ENCODE data around the gene NRK.
"Not testable (repeated sequence)": the region's sequence is repeated elsewhere in the genome, so short reads cannot be mapped to it uniquely, and the experiment has no call there.

Gene NRK

GRCh38 chrX:105822138-105823091 is at the start of gene NRK:
Gene NRK, plus strand, starts transcription at chrX:105822539. Its CDS starts 307 bp downstream, at chrX:105822846.
- in situ Hi-C loops (cut with MboI; ENCODE audit: low sequenced_read_pairs): no loop called here

GRCh38 chrX:105773801-105774200 is 48.5 kb upstream of the NRK start:
- in situ Hi-C loops (cut with MboI; ENCODE audit: low sequenced_read_pairs): no loop called here

- in situ Hi-C loops (cut with MboI; ENCODE audit: low sequenced_read_pairs): no loop called here
These were observed 46.7 kb upstream of the NRK start for GRCh38 chrX:105775679-105776078.

- in situ Hi-C loops (cut with MboI; ENCODE audit: low sequenced_read_pairs): no loop called here
These were observed 40.5 kb upstream of the NRK start for GRCh38 chrX:105781804-105782203.

GRCh38 chrX:105796877-105797276 is 25.5 kb upstream of the NRK start:
- in situ Hi-C loops (cut with MboI; ENCODE audit: low sequenced_read_pairs): not testable (repeated sequence)

GRCh38 chrX:105803891-105804290 is 18.4 kb upstream of the NRK start:
- in situ Hi-C loops (cut with MboI; ENCODE audit: low sequenced_read_pairs): no loop called here

GRCh38 chrX:105805655-105806054 is 16.7 kb upstream of the NRK start:
- in situ Hi-C loops (cut with MboI; ENCODE audit: low sequenced_read_pairs): not testable (repeated sequence)

- in situ Hi-C loops (cut with MboI; ENCODE audit: low sequenced_read_pairs): no loop called here
These were observed 5.8 kb upstream of the NRK start for GRCh38 chrX:105816517-105816916.

- in situ Hi-C loops (cut with MboI; ENCODE audit: low sequenced_read_pairs): no loop called here
These were observed 2.1 kb upstream of the NRK start for GRCh38 chrX:105820247-105820646.

GRCh38 chrX:105821471-105822121 is 743 bp upstream of the NRK start:
- in situ Hi-C loops (cut with MboI; ENCODE audit: low sequenced_read_pairs): no loop called here

- in situ Hi-C loops (cut with MboI; ENCODE audit: low sequenced_read_pairs): no loop called here
These were observed 735 bp downstream of the NRK start for GRCh38 chrX:105823092-105823455.

GRCh38 chrX:105829011-105829410 is 6.7 kb downstream of the NRK start:
- in situ Hi-C loops (cut with MboI; ENCODE audit: low sequenced_read_pairs): no loop called here

GRCh38 chrX:105837232-105837631 is 14.9 kb downstream of the NRK start:
- in situ Hi-C loops (cut with MboI; ENCODE audit: low sequenced_read_pairs): no loop called here

- in situ Hi-C loops (cut with MboI; ENCODE audit: low sequenced_read_pairs): no loop called here
These were observed 23.3 kb downstream of the NRK start for GRCh38 chrX:105845631-105846030.

- in situ Hi-C loops (cut with MboI; ENCODE audit: low sequenced_read_pairs): not testable (repeated sequence)
These were observed 27.8 kb downstream of the NRK start for GRCh38 chrX:105850100-105850499.

GRCh38 chrX:105865709-105866108 is 43.4 kb downstream of the NRK start:
- in situ Hi-C loops (cut with MboI; ENCODE audit: low sequenced_read_pairs): no loop called here

- in situ Hi-C loops (cut with MboI; ENCODE audit: low sequenced_read_pairs): no loop called here
These were observed 47.4 kb downstream of the NRK start for GRCh38 chrX:105869701-105870100.

- in situ Hi-C loops (cut with MboI; ENCODE audit: low sequenced_read_pairs): no loop called here
These were observed 48.1 kb downstream of the NRK start for GRCh38 chrX:105870445-105870844.

GRCh38 chrX:105872941-105873340 is 50.6 kb downstream of the NRK start:
- in situ Hi-C loops (cut with MboI; ENCODE audit: low sequenced_read_pairs): no loop called here

GRCh38 chrX:105874790-105875189 is 52.5 kb downstream of the NRK start:
- in situ Hi-C loops (cut with MboI; ENCODE audit: low sequenced_read_pairs): no loop called here

GRCh38 chrX:105876658-105877057 is 54.3 kb downstream of the NRK start:
- in situ Hi-C loops (cut with MboI; ENCODE audit: low sequenced_read_pairs): no loop called here

- in situ Hi-C loops (cut with MboI; ENCODE audit: low sequenced_read_pairs): no loop called here
These were observed 58.2 kb downstream of the NRK start for GRCh38 chrX:105880491-105880890.
